HEK293 (cell line): ENCODE data around the gene GDF9.

Experiments
- CTCF ChIA-PET: fragments of 350-600 bp; formaldehyde crosslinking; extraction: SDS; loops from one replicate; lab custom pipeline; 2021; ENCODE audit warnings: antibody characterized with exemption; lab: Yijun Ruan, JAX
- POLR2A ChIA-PET: fragments of 300-600 bp; formaldehyde crosslinking; extraction: SDS; loops from one replicate; lab custom pipeline; 2020; ENCODE audit warnings: antibody characterized with exemption, inconsistent platforms; lab: Yijun Ruan, JAX
- H3K27ac ChIP-seq: fragments of 200-500 bp; sonication (Bioruptor generic); 2 replicates; pipeline ENCODE4 v1.5.1; 2014; ENCODE audit warnings: low read depth, low read length, control low read depth, inconsistent platforms; ENCODE audit errors: extremely low read depth
- H3K36me3 ChIP-seq, 2 experiments: fragments of 200-500 bp in 1 of 2; sonication (Bioruptor generic) in 1 of 2; 1 replicate in 1 of 2; 2 replicates in 1 of 2; pipeline ENCODE4 v1.5.1; 2014 to 2017; ENCODE audit warnings: inconsistent platforms in 2 of 2, low read length in 2 of 2; ENCODE audit not compliant: control insufficient read depth in 2 of 2, insufficient read depth in 1 of 2
- H3K4me1 ChIP-seq: fragments of 200-500 bp; sonication (Bioruptor generic); 2 replicates; pipeline ENCODE4 v1.5.1; 2014; ENCODE audit warnings: mild to moderate bottlenecking, low read length, inconsistent platforms; ENCODE audit not compliant: control insufficient read depth, insufficient read depth
- H3K4me3 ChIP-seq: 2 replicates; pipeline ENCODE4 v1.5.1; 2011; ENCODE audit warnings: low read depth, mild to moderate bottlenecking, control low read depth, low read length, moderate library complexity
- H3K9me3 ChIP-seq: fragments of 200-500 bp; sonication (Bioruptor generic); 2 replicates; pipeline ENCODE4 v1.5.1; 2014; ENCODE audit warnings: low read depth, low read length, inconsistent platforms; ENCODE audit not compliant: control insufficient read depth, insufficient read depth
- GLI4 ChIP-seq: fragments of 450-650 bp; formaldehyde crosslinking; IDR thresholded peaks from 2 replicates; pipeline ENCODE4 v1.5.1; 2016; ENCODE audit warnings: missing biosample characterization, missing genetic modification characterization
- INSM2 ChIP-seq: fragments of 450-650 bp; formaldehyde crosslinking; IDR thresholded peaks from 2 replicates; pipeline ENCODE4 v1.5.1; 2016; ENCODE audit warnings: missing biosample characterization, missing genetic modification characterization
- ZBTB1 ChIP-seq: fragments of 450-650 bp; formaldehyde crosslinking; IDR thresholded peaks from 2 replicates; pipeline ENCODE4 v1.5.1; 2016; ENCODE audit warnings: missing biosample characterization, missing genetic modification characterization
- ZBTB26 ChIP-seq: fragments of 450-650 bp; formaldehyde crosslinking; optimal IDR thresholded peaks from 2 replicates; pipeline ENCODE3; 2016; ENCODE audit warnings: missing biosample characterization, mild to moderate bottlenecking, missing genetic modification characterization
- ZFHX2 ChIP-seq: fragments of 450-650 bp; formaldehyde crosslinking; conservative IDR thresholded peaks from 2 replicates; pipeline ENCODE4 v1.5.1; 2016; ENCODE audit warnings: missing biosample characterization, missing genetic modification characterization
- ZNF174 ChIP-seq: fragments of 450-650 bp; formaldehyde crosslinking; IDR thresholded peaks from 2 replicates; pipeline ENCODE4 v1.5.0; 2017; ENCODE audit warnings: missing biosample characterization, mild to moderate bottlenecking, missing genetic modification characterization
- ZNF202 ChIP-seq: fragments of 450-650 bp; formaldehyde crosslinking; IDR thresholded peaks from 2 replicates; pipeline ENCODE4 v1.5.1; 2016; ENCODE audit warnings: missing biosample characterization, missing genetic modification characterization, borderline replicate concordance
- ZNF292 ChIP-seq: fragments of 450-650 bp; formaldehyde crosslinking; IDR thresholded peaks from 2 replicates; pipeline ENCODE4 v1.5.1; 2016; ENCODE audit warnings: low read depth, missing biosample characterization, missing genetic modification characterization, borderline replicate concordance
- ZNF366 ChIP-seq: fragments of 450-650 bp; formaldehyde crosslinking; conservative IDR thresholded peaks from 2 replicates; pipeline ENCODE4 v1.5.1; 2016; ENCODE audit warnings: missing biosample characterization, missing genetic modification characterization
- ZNF391 ChIP-seq: fragments of 450-650 bp; formaldehyde crosslinking; IDR thresholded peaks from 2 replicates; pipeline ENCODE4 v1.5.1; 2016; ENCODE audit warnings: low read depth, missing biosample characterization, missing genetic modification characterization, borderline replicate concordance
- ZNF394 ChIP-seq: fragments of 450-650 bp; formaldehyde crosslinking; IDR thresholded peaks from 2 replicates; pipeline ENCODE4 v1.5.1; 2016; ENCODE audit warnings: missing biosample characterization, missing genetic modification characterization, mild to moderate bottlenecking, moderate library complexity, borderline replicate concordance
- ZNF513 ChIP-seq: fragments of 450-650 bp; IDR thresholded peaks from 2 replicates; pipeline ENCODE4 v1.5.1; 2018; ENCODE audit warnings: missing biosample characterization, missing genetic modification characterization
- ZSCAN5A ChIP-seq: fragments of 450-650 bp; formaldehyde crosslinking; IDR thresholded peaks from 2 replicates; pipeline ENCODE4 v1.5.1; 2016; ENCODE audit warnings: missing biosample characterization, missing genetic modification characterization

GDF9 gene

GRCh38 chr5:132829742-132830435, 36.4 kb downstream of the GDF9 start (continued):
- TF ChIP-seq ZBTB1 = no peak
- TF ChIP-seq ZBTB26 (tag by site-specific recombination) = peak; percentile 82
- no peak for TF ChIP-seq ZNF202 (tag by site-specific recombination)
- TF ChIP-seq ZSCAN5A (tag by site-specific recombination) = peak; percentile 33; the same call in 1 of the 2 replicates
- no peak for TF ChIP-seq ZNF292 (tag by site-specific recombination)
- TF ChIP-seq ZNF366 (tag by site-specific recombination) = no peak
- TF ChIP-seq ZNF174 (tag by site-specific recombination) = peak; percentile 67; the same call in 1 of the 2 replicates
- TF ChIP-seq ZNF513 (tag by site-specific recombination) = 0 out of 2 replicates have a peak, but pooled peaks have one; percentile 9
- TF ChIP-seq, all 188 proteins: peak for 41

GRCh38 chr5:132828846-132829494, 37.3 kb downstream of the GDF9 start:
- no peaks in the 10 kb centered on the region for H3K9me3 ChIP-seq
- no peak overlapping the region for H3K4me3 ChIP-seq
- TF ChIP-seq ZNF394 (tag by site-specific recombination) (peak; percentile 69), ZNF391 (tag by site-specific recombination) (no peak), INSM2 (no peak)
- H3K36me3 ChIP-seq = peaks cover 0 to 27% of the 10 kb centered on the region in 2 experiments; a peak in 1 of 3 replicates
- CTCF ChIA-PET = interaction anchor here (0.6 to 4.8 kb wide), 13 partner anchors 9 to 303 kb away, joined by 3 to 29 read pairs (median 4); partner anchors contain the start of genes CCNI2, GDF9 and UQCRQ
- H3K4me1 ChIP-seq = no peaks in the 10 kb centered on the region
- no peak overlapping the region for H3K27ac ChIP-seq
- POLR2A ChIA-PET = interaction anchor here (0.6 to 2.6 kb wide), 3 partner anchors 19 to 38 kb away, joined by 3 to 10 read pairs (median 5); partner anchors contain the start of genes GDF9 and UQCRQ

GRCh38 chr5:132827943-132828673, 38.2 kb downstream of the GDF9 start:
- Histone ChIP-seq H3K4me3 (no peak overlapping the region), H3K4me1 (no peaks in the 10 kb centered on the region), H3K27ac (no peak overlapping the region), H3K36me3 (peaks cover 0 to 33% of the 10 kb centered on the region in 2 experiments; a peak in 1 of 3 replicates), H3K9me3 (no peaks in the 10 kb centered on the region)
- ChIA-PET CTCF (interaction anchor here (0.6 to 4.8 kb wide), 8 partner anchors 8 to 326 kb away, joined by 3 to 29 read pairs (median 4); partner anchors contain the start of gene CCNI2), POLR2A (interaction anchor here (0.8 to 2.6 kb wide), 2 partner anchors 8 to 38 kb away, joined by 3 to 10 read pairs; partner anchors contain the start of genes GDF9 and UQCRQ)
- peak; percentile 65 for TF ChIP-seq ZFHX2 (tag by site-specific recombination)
- TF ChIP-seq GLI4 (tag by site-specific recombination) = no peak
